Liver (tissue), 3 donors: ENCODE results near the gene DNM3.

Experiments used
- CTCF ChIP-seq: fragments of 150-350 bp; IDR thresholded peaks from 2 replicates; pipeline ENCODE4 v1.5.1; 2017; ENCODE audit warnings: improper control_type of control experiment, low read depth, low read length; ENCODE audit not compliant: missing input control
- EGR1 ChIP-seq, 2 donors: IDR thresholded peaks; 2 replicates each; pipeline ENCODE4 v1.6.1; 2016 to 2018; ENCODE audit warnings: antibody characterized with exemption in 2 of 2, low read depth in 2 of 2
- FOXA1 ChIP-seq: IDR thresholded peaks from 2 replicates; pipeline ENCODE4 v1.6.1; 2016; ENCODE audit warnings: antibody characterized with exemption
- GABPA ChIP-seq, 2 donors: IDR thresholded peaks in 1 of 2; conservative IDR thresholded peaks in 1 of 2; 2 replicates each; pipeline ENCODE4 v1.6.1; 2016; ENCODE audit warnings: antibody characterized with exemption in 2 of 2, mild to moderate bottlenecking in 1 of 2, moderate library complexity in 1 of 2
- MAX ChIP-seq: IDR thresholded peaks from 2 replicates; pipeline ENCODE4 v1.6.1; 2016; ENCODE audit warnings: antibody characterized with exemption
- RAD21 ChIP-seq, 2 donors: IDR thresholded peaks; 2 replicates each; pipeline ENCODE4 v1.6.1; 2016; ENCODE audit warnings: antibody characterized with exemption in 2 of 2, mild to moderate bottlenecking in 2 of 2
- REST ChIP-seq: IDR thresholded peaks from 2 replicates; pipeline ENCODE4 v1.6.1; 2016; ENCODE audit warnings: antibody characterized with exemption, mild to moderate bottlenecking
- TAF1 ChIP-seq: conservative IDR thresholded peaks from 2 replicates; pipeline ENCODE4 v1.6.1; 2016; ENCODE audit warnings: antibody characterized with exemption, mild to moderate bottlenecking
- ZBTB33 ChIP-seq: IDR thresholded peaks from 2 replicates; pipeline ENCODE4 v1.6.1; 2016; ENCODE audit warnings: antibody characterized with exemption
- donor health status: healthy.
- donor health status: healthy.

- TF ChIP-seq TAF1 (no peak), REST (no peak), EGR1 (IDR thresholded peaks at IDR 0.05; ENCODE audit: low read depth in 2 of 2) (no peak), RAD21 (IDR thresholded peaks at IDR 0.05) (no peak), ZBTB33 (no peak), MAX (no peak), CTCF (no peak), GABPA (IDR thresholded peaks at IDR 0.05 in 1 of 2, conservative IDR thresholded peaks at IDR 0.05 in 1 of 2) (no peak), FOXA1 (no peak)
These were observed 544.7 kb downstream of the DNM3 start for GRCh38 chr1:172386046-172386445.
